Stimulated activated CD4-positive, alpha-beta T cell treated with anti-CD3 and anti-CD28 coated beads, Interleukin-2, amount 100 ng/mL, for 4 hours (primary cell): Measurements from ENCODE around the gene ARMH3.
A peak's percentile ranks its signal among the peaks of the same experiment; 100 is the strongest.

Experiments
- DNase-seq: peaks from one replicate; pipeline ENCODE4 v3.0.0-alpha.2; 2020; ENCODE audit warnings: low read depth

Gene ARMH3

DNA sequence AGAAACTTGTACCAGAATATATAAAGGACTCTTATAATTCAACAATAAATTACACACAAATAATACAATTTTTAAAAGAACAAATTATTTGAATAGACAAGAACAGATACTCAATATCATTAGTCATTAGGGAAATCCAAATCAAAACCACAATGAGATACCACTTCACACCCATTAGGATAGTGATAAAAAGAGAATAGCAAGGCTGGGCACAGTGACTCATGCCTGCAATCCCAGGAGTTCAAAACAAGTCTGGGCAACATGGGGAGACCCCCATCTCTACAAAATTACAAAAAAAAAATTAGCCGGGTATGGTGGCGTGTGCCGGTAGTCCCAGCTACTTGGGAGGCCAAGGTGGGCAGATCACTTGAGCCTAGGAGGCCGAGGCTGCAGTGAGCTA is 160.2 kb downstream of the ARMH3 start:
- DNase-seq: no peak

DNA sequence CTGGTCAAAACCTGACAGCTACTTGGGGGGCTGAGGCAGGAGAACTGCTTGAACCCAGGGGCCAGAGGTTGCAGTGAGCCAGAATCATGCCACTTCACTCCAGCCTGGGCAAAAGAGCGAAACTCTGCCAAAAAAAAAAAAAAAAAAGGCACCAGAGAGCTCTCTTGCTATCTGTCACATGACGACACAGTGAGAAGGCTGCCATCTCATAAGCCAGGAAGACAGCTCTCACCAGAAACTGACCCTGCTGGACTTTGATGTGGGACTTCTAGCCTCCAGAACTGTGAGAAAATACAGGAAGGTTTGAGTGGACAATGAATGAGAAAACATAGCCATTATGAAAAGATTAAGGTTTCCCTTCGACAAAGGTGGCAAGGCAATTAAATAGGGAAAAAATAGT is 161.2 kb downstream of the ARMH3 start:
- DNase-seq: no peak

DNA sequence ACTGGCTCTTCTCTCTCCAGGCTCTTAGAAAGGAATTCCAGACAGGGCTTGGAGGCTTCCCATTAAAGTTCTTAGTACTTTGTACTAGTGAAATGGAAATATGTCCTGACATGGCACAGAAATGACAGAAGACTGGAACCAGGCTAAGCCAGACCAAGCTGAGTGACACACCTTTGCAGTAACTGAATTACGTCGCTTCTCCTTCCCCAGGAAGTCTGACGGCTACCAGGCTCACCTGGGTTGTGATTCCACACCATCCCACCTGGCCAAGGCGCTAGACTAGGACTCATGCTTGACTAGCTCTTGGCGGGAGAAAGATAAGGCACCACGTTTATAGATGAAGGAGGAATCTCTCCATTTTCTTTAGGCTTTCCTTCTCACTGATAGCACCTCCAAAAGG is 161.7 kb downstream of the ARMH3 start:
- no peak for DNase-seq

DNA sequence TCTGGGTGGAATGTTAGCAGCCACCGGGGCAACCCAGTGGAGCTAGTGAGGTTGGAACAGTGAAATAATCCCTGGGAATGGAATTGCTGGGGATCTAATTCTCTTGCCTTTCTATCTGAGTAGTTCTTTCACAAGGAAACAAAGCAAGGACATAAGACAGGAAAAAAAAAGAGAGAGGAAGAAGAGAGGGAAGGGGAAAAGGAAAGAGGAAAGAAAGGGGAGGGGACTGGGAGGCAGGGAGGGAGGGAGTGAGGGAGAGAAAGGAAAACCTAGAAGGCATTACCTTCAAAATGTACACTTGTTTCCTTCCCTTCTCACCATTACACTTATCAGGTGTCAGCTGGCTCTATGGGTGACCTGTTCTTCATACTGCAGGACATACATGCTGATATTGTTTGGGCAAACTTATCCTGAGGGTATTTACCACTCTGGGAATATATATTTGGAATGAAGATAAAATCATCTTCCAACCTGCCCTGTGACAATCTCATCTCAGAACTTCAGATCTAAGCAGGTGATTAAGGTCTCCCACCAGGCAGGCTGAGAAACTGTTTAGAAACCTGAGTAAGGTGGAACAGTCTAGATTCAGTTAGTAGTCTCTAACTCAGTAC is 162.4 kb downstream of the ARMH3 start:
- no peak for DNase-seq

DNA sequence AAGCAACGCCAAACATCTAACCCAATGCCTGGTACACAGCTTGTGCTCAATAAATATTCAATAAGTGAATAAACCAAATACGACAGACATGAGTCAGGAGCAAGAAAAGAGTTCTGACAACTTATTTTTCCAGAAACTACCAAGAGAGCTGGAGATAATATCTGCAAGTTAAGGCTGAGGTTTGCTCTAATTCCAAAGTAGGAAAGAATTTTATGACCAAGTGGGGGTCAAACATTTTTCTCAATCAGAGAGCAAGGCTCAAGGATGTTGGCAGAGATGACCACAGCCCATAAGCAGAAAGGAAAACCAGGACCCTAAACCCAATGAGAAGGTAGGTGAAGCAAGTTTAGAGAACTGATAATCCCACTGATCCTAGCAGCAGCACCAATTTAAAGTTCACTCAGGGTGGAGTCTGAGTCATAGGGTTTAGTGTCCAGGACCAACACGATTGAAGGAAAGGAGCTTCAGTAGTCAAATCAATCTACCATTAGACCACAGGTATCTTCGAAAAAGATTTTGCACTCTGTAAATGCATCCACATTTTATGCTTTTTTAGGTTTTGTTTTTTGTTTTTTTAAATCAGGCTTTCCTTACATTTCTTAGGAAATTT is 163.1 kb downstream of the ARMH3 start:
- no peak for DNase-seq

DNA sequence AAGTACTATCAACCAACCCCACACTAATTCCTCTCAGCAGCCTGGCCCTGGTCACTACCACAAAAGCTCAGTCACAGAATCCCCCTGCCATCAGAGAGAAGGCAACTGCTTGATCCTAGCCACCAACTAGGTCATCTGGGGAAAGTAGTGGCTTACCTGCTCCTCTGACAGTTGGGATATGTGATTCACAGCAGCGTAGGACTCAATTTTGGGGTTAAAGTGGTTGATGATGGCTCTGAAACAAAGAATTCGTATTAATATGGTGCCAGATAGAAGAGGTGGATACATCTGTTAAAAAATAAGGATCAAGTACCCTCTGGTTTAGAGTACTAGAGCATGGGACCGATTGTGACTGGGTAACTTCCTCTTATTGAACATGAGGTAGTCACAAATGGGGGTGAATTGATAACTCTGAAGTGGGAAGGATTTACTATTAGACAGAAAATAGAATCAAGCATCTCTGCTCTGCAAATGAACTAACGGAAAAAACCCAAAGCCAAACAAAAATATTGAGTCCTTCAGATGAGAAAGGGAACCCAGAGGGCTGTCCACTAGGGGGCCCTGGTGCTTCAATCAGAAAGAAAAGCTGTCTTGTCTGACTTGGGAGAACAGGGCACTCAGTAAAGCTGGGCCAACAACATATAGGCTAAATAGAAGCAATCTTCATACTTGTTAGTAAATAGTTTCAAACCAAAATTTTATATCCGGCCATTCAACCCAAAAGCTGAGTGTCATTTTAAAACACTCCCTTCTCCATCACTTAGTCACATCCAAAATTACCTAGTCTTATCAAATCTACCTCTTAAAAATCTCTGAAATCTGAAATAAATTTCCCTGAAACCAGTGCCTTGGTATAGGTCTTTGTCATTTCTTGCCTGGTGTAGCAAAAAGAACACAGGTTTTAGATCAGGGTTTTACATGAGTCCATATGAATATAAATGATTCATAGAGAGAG is 166.4 kb downstream of the ARMH3 start:
- DNase-seq: peak; percentile 52

DNA sequence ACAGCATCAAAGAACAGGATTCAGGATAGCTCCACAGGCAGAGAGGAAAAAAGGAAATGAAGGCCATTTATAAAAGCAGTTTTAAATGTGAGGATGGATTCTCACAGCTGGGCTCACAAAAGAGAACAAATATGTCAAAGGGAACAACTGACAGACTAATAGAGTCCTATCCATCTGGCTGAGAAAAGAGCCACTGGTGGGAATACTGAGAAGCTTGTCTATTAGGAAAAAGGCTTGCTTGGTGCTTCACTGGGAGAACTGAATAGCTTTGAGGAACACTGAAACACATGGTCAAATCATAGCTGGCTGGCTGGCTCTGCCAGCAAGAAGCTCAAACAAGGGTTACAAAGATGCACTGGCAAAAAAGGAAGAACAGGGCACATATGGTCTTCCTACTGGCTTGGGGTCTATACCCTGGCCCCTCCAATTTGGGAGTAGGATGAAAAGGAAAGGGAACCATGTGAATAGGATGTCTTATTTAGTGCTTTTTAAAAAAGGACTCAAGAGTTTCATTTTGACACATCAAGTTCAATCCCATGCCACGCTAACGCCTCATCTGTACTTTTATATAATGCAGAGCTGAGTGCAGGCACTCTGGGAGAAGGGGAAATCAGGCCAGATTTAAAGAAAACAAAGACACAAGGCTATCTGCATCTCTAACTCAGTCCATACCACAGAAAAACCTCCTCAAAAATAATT is 167.6 kb downstream of the ARMH3 start:
- no peak for DNase-seq

DNA sequence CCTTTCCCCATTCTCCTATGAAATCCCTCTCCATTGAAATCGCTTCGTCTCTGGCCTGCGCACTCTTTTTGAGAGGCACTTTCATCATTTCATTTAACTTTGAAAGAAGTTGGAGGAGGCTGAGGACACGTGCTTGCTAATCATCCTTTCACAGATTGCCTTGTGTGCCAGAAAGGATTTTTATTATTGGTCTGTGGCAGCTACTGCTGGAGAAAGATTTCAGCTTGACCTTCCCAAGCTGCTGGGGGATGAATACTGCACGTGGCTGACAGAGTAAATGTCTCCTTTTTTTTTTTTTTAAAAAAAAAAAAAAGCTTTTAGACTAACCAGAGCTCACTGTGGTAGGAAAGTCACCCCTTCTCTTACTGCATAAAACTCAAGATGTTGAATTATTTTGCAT is 168.2 kb downstream of the ARMH3 start:
- no peak for DNase-seq

DNA sequence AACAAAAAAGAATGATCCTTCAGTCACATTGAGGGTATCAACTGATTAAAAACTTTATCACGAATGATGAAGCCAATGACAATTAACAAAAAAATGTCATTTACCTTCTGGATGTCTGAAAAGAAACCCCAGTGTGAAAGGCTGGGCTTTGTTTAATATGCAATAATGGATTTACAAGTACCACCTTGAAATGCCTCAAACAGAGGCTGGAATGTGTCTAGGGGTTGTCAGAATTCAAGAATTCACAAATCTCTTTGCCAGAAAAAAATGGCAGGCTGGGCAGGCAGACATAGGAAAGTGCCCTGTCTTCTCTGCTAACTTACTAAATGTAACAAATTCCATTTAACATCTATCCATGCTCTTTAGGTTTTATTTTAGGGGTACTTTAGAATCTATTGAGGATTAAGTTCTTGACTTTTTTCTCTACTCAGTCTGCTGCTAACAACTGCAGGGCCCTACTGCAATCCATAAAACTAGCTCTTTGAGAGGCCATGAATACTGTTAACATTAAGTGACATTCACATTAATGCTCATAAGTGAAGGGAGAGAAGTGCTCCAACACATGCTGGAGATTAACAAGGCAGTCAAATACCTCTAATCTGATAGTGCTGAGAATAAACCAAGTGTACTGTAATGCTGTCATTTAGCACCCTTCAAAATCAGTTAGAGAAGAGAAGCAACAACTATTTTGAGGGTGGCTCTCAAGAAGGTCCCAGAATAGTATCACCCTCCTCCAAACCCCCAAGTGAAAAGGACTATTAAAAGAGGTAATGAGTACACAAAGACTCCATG is 169.3 kb downstream of the ARMH3 start:
- no peak for DNase-seq

DNA sequence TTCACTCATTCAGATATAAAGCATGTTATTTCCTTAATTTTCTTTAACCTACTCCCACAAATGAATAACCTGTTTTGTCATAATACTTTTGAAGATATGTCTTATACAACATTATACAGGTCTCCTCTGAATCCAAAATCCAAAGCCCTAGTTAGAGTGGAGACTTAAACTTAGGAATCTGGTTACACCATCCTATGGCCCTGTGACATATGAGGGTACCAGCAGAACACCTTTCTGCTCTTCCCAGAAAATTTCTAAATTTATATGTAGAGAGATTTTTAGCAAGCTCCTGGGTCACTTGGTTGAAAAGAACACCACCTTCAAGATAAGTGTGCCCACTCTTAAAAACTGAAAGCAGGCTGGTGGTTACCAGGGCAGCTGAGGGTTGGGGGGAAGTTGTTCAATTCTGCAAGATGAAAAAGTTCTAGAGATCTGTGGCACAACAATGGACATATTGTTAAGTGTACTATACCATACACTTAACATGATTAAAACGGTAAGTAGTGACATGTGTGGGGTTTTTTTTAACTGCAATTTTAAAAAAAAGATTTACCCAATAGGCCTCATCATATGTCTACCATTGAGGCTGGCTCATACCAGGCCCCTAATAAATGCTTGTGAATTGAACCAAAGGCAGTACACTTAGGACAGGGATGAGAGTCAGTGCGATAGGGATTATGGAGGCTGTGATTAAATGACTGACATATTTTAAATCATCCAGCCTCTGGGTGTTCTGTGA is 174.8 kb downstream of the ARMH3 start:
- no peak for DNase-seq

DNA sequence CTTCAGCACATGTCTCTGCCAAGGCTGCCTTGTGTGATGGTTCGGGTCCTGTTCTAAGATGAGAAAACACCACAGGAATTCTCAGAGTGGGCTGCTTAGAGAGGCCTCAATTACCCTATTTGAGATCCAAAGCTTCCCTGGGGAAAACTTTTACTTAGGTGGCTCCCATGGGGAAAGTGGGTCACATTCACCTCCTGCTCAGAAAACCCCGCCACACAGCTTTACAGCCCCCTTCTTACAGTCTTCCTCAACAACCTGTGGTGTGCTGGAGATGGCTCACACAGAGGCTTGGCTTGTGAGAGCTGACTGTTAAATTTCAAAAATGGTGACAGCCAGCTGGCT is 175.8 kb downstream of the ARMH3 start:
- DNase-seq: no peak

DNA sequence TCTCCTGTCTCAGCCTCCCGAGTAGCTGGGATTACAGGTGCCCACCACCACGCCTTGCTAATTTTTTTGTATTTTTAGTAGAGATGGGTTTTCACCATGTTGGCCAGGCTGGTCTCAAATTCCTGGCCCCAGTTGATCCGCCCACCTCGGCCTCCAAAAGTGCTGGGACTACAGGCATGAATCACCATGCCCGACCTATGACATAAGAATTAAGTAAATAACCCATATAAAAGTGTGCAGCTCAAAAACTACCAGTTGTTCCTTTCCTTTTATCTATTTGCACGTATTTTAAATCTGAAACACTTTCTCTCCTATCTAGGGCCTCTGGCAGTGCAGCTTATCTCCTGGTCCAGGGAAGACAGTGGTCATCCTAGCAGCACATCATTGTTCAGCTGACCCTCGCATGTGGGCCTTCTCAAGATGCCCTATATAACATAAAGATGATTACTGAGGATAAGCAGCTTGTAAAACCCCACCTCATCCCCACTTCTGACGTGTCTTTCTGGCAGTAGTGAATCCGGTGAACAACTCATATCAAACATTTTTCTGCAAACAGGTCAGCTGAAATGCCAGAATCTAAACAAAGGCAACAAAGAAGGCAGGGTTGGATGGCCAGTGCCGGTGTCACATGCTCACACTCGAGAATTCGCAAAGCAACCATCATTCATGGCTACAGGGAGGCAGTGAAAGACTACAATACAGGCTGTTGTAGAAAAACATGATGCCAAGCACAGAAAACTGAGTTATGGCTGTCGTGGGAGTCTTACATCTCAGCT is 176.3 kb downstream of the ARMH3 start:
- no peak for DNase-seq

DNA sequence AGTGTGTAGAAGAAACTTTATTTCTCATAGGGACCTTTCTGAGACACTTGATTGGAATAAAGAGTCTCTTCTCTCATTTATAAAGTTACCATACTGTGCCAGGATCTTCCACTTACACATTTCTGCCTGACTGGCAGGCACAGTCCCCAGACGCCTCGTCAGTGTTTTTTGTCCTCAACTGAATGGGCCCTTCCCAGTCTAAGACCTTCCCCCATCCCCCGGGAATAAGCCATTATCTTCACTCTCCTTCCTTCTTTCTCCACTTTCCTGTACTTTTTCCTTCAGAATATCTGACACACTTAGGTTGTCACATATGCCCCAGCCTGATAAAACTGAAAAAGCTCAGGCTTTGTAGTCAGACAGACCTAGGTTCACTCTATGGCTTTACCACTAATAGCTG is 177.1 kb downstream of the ARMH3 start:
- no peak for DNase-seq

DNA sequence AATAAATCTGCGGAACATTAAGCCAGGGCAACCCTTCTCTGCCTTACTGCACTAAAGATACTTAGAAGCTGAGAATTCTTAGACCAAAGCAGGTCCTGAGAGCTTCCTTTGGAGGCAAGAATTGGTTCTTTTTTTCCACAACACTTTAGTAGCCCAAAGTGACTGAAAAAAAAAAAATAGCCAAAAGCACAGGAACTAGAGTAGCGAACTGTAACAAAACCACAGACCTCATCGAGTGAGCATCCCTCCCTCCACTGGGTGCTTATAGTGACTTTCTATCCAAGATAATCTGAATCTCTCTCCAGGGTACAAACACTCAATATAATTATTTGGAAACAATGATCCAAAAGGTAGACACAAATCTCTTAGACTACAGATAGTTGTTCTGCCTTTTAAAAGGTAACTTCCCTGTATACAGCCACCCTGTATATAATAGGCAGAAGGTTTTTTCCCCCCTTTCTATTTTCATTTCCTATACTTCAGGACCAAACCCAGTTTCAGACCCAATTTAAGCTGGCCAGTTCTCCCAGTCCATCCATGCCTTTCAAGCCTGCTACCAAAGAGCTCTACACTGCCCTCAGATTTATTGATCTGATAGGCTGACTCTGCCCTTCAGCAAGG is 180.8 kb downstream of the ARMH3 start:
- DNase-seq: no peak

DNA sequence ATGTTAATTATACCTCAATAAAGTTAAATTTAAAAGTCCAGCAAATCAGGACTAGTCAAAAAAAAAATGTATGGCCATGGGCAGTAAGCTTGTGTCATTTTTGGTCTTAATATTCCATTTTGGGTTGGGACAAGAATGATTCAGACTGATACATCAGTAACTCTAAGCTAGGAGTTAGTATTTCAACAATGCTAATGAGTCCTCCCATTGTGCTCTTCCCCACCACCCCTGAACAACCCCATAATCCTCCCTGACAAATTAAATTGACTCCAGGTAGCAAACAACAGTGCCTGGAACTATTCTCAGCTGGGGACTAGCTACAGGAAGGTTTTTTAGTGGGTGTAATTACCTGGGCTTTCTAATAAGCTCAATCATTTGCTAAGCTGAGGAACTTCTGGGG is 181.7 kb downstream of the ARMH3 start:
- no peak for DNase-seq

DNA sequence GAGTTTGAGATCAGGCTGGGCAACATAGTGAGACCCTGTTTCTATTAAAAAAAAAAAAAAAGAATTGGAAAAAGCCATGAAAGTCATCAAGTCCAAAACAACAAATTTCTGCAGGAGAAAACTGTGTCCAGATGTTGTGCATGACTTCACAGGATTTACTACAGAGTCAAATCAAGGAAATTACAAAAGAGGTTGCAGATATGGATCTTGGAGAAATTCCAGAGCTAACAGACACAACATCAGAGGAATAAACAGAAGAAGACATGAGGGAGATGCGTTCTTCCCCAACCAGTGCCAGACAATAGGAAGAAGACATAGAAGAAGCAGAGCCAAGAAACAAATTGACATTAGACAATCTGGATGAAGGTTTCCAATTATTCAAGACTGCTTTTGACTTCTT is 188.0 kb downstream of the ARMH3 start:
- no peak for DNase-seq

DNA sequence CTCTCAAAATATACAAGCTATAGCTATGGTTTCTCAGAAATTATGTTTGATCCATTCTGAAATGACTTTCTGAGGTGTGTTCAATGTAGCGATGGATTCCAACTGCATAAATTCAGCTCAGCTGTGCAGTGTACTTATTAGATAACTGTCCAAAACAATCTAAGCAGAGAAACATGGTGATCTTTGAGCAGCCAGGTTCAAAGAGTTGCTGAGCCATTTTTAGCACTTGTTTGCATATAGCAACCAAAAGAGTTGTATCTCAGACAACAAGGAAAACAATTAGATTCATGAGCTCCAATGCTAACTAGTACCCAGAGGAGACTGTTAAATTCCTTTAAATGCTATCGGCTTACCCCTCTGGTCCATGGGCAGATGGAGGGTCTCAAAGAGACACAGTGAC is 196.4 kb downstream of the ARMH3 start:
- DNase-seq: no peak

DNA sequence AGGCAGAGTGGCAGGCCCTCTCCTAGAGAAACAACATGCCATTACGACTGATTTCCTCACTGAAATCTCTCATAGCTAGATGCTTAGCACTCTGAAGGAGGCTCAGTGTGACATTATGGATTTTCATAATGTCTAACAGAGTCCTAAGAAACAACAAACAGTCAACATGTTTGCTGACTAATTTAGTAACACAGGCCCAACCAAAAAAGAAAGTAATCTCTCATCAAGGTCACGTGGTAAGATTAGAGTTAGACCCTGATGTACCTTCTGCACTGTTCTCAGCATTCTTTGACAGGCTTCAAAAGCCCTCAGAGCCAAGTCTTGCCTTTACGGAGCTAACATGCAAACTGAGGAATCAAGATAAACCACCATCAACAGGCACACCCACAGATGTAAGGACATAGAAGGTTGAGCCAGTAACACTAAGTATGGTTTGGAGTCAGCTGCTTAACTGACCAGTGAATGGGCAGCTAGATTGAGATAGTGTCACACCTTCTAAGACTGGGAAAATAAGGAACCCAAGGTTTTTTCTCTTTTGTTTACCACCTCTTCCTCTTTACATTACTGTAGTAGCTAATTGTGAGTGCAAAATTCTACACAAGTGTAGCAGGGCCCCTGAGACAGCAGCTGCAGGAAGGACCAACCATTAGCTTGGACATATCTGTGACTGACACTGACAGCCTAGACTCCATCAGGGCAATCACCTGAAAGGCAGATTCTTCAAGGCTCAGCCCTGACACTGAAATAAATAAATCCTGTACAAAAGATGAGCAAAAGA is 197.1 kb downstream of the ARMH3 start:
- no peak for DNase-seq

DNA sequence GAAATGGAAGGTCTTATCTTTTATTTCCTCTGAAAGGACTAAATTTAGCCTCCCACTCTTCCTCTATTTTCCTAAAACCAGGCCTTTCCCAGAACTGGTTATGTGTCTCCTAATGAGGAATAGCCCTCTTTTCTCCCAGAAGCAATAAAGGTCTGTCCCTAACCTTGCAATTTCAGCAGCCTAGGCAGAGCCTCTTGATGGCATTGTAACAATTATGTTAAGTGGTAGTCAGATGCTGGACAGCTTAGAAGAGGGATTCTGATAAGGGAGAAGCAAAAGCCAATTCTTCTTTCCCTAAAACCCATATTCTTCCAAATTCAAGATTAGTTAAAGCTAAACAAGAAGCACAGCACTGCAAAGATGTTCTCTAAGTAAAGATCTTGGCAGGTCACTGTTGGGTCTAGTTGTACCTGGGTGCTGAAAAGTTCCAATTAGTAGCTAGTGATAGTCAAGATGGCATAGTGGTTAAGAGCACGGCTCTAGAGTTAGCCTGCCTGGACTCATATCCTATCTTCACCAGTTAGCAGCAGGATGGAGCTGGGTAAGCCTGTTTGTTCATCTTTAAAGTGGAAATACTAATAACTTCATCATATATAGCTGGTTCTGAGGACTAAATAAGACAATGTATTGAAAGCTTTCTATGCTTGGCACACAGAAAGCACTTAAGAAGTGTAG is 198.0 kb downstream of the ARMH3 start:
- no peak for DNase-seq
